Stimulated activated CD4-positive, alpha-beta T cell treated with anti-CD3 and anti-CD28 coated beads, Interleukin-2, amount 100 ng/mL, for 4 hours (primary cell): Measurements from ENCODE around the gene MGAT4A.

Source experiments
- DNase-seq: peaks from one replicate; pipeline ENCODE4 v3.0.0-alpha.2; 2020; ENCODE audit warnings: low read depth

Gene MGAT4A

DNA sequence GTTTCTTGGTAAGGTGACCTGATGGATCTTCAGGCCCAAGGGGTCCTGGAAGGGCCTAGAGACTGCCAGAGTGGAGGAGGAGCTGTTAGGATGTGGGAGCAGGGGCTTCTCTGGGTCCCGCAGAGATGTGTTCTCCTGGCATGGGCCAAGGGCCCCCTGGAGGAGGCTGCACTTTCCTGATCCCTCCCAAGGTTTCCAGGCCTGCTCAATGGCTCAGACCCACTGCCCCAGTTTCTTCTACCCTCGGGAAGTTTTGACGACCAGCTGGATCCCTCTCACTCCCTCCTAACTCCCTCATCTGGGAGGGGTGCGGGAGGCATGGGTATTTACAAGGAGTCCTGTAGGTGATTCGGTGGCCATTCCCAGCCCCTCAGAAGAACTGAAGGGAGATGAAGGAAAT, 158.7 kb downstream of the MGAT4A start:
- DNase-seq, result no peak

GRCh38 chr2:98571796-98572195, 159.1 kb downstream of the MGAT4A start:
- DNase-seq, result no peak

- no peak for DNase-seq
Observed at GRCh38 chr2:98571121-98571701, 159.7 kb downstream of the MGAT4A start.

- DNase-seq, result no peak
Observed at GRCh38 chr2:98570356-98570755, 160.6 kb downstream of the MGAT4A start.

- no peak for DNase-seq
Observed at GRCh38 chr2:98569915-98570314, 161.0 kb downstream of the MGAT4A start.

- DNase-seq, result peak; percentile 47
Observed at GRCh38 chr2:98569197-98569793, 161.6 kb downstream of the MGAT4A start.
